CD14-positive monocyte (primary cell): Measurements from ENCODE around the gene COPS3. TPM values are rescaled to one million over a fixed set of nuclear protein-coding genes. Genes with fewer than 3 reads are reported as not detected.

ENCODE experiments used
- DNase-seq, 3 donors: peaks; one replicate each; pipeline ENCODE4 v3.0.0-alpha.2; 2011 to 2022
- H2AFZ ChIP-seq: 2 replicates; pipeline ENCODE4 v1.6.0; 2012; ENCODE audit warnings: mild to moderate bottlenecking, low read depth, low read length, inconsistent platforms; ENCODE audit not compliant: insufficient read depth, poor library complexity, severe bottlenecking
- H3K27ac ChIP-seq, 2 donors: 1 replicate in 1 of 2; 2 replicates in 1 of 2; pipeline ENCODE4 v1.5.1; 2012 to 2013; ENCODE audit warnings: low read length in 2 of 2, control low read depth in 1 of 2, inconsistent platforms in 1 of 2, low read depth in 1 of 2, mild to moderate bottlenecking in 1 of 2
- H3K27me3 ChIP-seq, 2 donors: one replicate each; pipeline versions ENCODE4 v1.6.0 to v1.6.1; 2011 to 2013; ENCODE audit warnings: low read length in 2 of 2; ENCODE audit not compliant: control insufficient read depth in 2 of 2, insufficient read depth in 2 of 2
- H3K36me3 ChIP-seq, 2 donors: replicated peaks in 1 of 2; 1 replicate in 1 of 2; 2 replicates in 1 of 2; pipeline versions ENCODE4 v1.5.1 to v1.6.1; 2012 to 2013; ENCODE audit warnings: low read length in 2 of 2, control low read depth in 1 of 2, inconsistent platforms in 1 of 2, mild to moderate bottlenecking in 1 of 2; ENCODE audit not compliant: insufficient read depth in 2 of 2, control insufficient read depth in 1 of 2
- H3K4me1 ChIP-seq, 2 donors: 1 replicate in 1 of 2; 2 replicates in 1 of 2; pipeline versions ENCODE4 v1.5.1 to v1.6.1; 2012 to 2013; ENCODE audit warnings: low read length in 2 of 2, control low read depth in 1 of 2, inconsistent platforms in 1 of 2, mild to moderate bottlenecking in 1 of 2, moderate library complexity in 1 of 2; ENCODE audit not compliant: insufficient read depth in 2 of 2, control insufficient read depth in 1 of 2
- H3K4me2 ChIP-seq: replicated peaks from 2 replicates; pipeline ENCODE3; 2012; ENCODE audit warnings: low read length, moderate library complexity, mild to moderate bottlenecking; ENCODE audit not compliant: poor library complexity, severe bottlenecking; ENCODE audit errors: extremely low read depth
- H3K4me3 ChIP-seq, 3 experiments: fragments of 200-600 bp in 1 of 3; sonication (generic) in 1 of 3; replicated peaks in 1 of 3; 1 replicate in 2 of 3; 2 replicates in 1 of 3; pipeline ENCODE4 v1.5.1; 2011 to 2013; ENCODE audit warnings: low read length in 3 of 3, mild to moderate bottlenecking in 3 of 3, control low read depth in 2 of 3, low read depth in 2 of 3, inconsistent platforms in 1 of 3, moderate library complexity in 1 of 3
- H3K79me2 ChIP-seq: 2 replicates; pipeline ENCODE4 v1.6.0; 2012; ENCODE audit warnings: mild to moderate bottlenecking, control low read depth, inconsistent platforms, low read length, moderate library complexity; ENCODE audit not compliant: insufficient read depth
- H3K9ac ChIP-seq: 2 replicates; pipeline ENCODE4 v1.6.0; 2017; ENCODE audit warnings: low read length, mild to moderate bottlenecking; ENCODE audit not compliant: insufficient read depth, poor library complexity, severe bottlenecking
- H3K9me3 ChIP-seq, 2 donors: replicated peaks in 1 of 2; 1 replicate in 1 of 2; 2 replicates in 1 of 2; pipeline versions ENCODE4 v1.5.1 to v1.6.1; 2012 to 2013; ENCODE audit warnings: low read length in 2 of 2, control low read depth in 1 of 2; ENCODE audit not compliant: control insufficient read depth in 1 of 2, insufficient read depth in 1 of 2
- H4K20me1 ChIP-seq: 2 replicates; pipeline ENCODE4 v1.6.0; 2012; ENCODE audit warnings: mild to moderate bottlenecking, low read length, control low read depth, moderate library complexity; ENCODE audit not compliant: insufficient read depth
- H3K27ac Mint-ChIP-seq, 7 donors: one replicate each; pipeline ENCODE4 v1.8.0; 2020; ENCODE audit warnings: mild to moderate bottlenecking in 7 of 7, mixed read lengths in 7 of 7, moderate library complexity in 6 of 7, inconsistent platforms in 2 of 7
- H3K27me3 Mint-ChIP-seq, 3 donors: one replicate each; pipeline ENCODE4 v1.8.0; 2021 to 2022; ENCODE audit warnings: low read depth in 3 of 3, mild to moderate bottlenecking in 3 of 3, mixed read lengths in 3 of 3, moderate library complexity in 3 of 3, inconsistent platforms in 1 of 3
- H3K36me3 Mint-ChIP-seq, 2 donors: one replicate each; pipeline ENCODE4 v1.8.0; 2020; ENCODE audit warnings: mixed read lengths in 2 of 2, inconsistent platforms in 1 of 2, mild to moderate bottlenecking in 1 of 2
- H3K4me1 Mint-ChIP-seq: one replicate; pipeline ENCODE4 v1.8.0; 2020; ENCODE audit warnings: mild to moderate bottlenecking, mixed read lengths
- H3K4me3 Mint-ChIP-seq, 2 donors: one replicate each; pipeline ENCODE4 v1.8.0; 2020; ENCODE audit warnings: mild to moderate bottlenecking in 2 of 2, mixed read lengths in 2 of 2, moderate library complexity in 1 of 2
- H3K9me3 Mint-ChIP-seq, 7 donors: one replicate each; pipeline ENCODE4 v1.8.0; 2020 to 2022; ENCODE audit warnings: mixed read lengths in 7 of 7, mild to moderate bottlenecking in 6 of 7, moderate library complexity in 6 of 7, inconsistent platforms in 2 of 7
- WGBS: methylation state at CpG from one replicate; pipeline ENCODE4 v1.1.5; 2013; ENCODE audit warnings: missing lambda C conversion rate; ENCODE audit not compliant: insufficient coverage; 5-methylcytosine and 5-hydroxymethylcytosine counted together
- intact Hi-C, 2 donors: fragments of 100-400 bp; cut with micrococcal nuclease; formaldehyde crosslinking; loops; one replicate each; pipeline versions ENCODE4 v1.15.0 to v1.15.1; 2023
- polyA plus RNA-seq, 3 donors: library from polyadenylated mRNA; depleted of rRNA in 1 of 3; unstranded in 2 of 3; stranded (reverse) in 1 of 3; fragments of 300-500 nt in 2 of 3; fragments of >200 nt in 1 of 3; fragmentation: Illumina TruSeq in 2 of 3; gene quantifications; 1 replicate in 2 of 3; 2 replicates in 1 of 3; pipeline ENCODE4 v1.2.3, GENCODE V29; 2012 to 2021
- TF ChIP-seq, protein P1 (sequence below): fragments of 200-600 bp; IDR thresholded peaks from one replicate; pipeline ENCODE4 v1.8.0; 2022; ENCODE audit warnings: antibody characterized with exemption, mild to moderate bottlenecking

The COPS3 gene
- polyA plus RNA-seq, 3 donors = 47.6 to 122 (median 117) TPM

DNA sequence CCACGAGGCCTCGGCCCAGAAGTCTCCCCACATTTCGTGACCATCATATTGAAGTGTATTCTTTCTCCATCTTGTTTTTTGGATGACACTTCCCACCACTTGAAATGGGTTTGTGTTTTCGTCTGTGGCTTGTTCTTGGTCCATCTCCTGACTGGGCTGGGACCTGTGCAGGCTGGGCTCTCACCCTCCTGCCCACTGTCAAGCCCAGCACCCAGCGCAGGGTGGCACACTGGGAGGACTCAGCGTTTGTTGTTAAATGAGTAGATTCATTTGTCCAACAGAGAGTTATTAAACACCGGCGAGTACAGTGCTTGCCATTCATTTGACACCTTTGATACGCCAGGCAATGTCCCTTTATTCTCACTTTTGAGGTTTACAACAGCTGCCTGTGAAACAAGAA lies 44.8 kb upstream of the COPS3 start:
- H3K27ac Mint-ChIP-seq = no peak overlapping the region
- no peaks in the 10 kb centered on the region for H3K9me3 Mint-ChIP-seq
- no peaks in the 10 kb centered on the region for H3K36me3 ChIP-seq
- H3K4me3 ChIP-seq = no peak overlapping the region
- no peak overlapping the region for H3K4me2 ChIP-seq
- H3K4me1 ChIP-seq = no peaks in the 10 kb centered on the region
- peaks cover 0 to 4% (median 0%) of the 10 kb centered on the region in 3 donors for H3K27me3 Mint-ChIP-seq
- H3K27ac ChIP-seq = no peak overlapping the region
- no peaks in the 10 kb centered on the region for H3K4me1 Mint-ChIP-seq
- peaks cover 7 to 9% of the 10 kb centered on the region in 2 donors for H3K36me3 Mint-ChIP-seq
- TF ChIP-seq, protein P1, sequence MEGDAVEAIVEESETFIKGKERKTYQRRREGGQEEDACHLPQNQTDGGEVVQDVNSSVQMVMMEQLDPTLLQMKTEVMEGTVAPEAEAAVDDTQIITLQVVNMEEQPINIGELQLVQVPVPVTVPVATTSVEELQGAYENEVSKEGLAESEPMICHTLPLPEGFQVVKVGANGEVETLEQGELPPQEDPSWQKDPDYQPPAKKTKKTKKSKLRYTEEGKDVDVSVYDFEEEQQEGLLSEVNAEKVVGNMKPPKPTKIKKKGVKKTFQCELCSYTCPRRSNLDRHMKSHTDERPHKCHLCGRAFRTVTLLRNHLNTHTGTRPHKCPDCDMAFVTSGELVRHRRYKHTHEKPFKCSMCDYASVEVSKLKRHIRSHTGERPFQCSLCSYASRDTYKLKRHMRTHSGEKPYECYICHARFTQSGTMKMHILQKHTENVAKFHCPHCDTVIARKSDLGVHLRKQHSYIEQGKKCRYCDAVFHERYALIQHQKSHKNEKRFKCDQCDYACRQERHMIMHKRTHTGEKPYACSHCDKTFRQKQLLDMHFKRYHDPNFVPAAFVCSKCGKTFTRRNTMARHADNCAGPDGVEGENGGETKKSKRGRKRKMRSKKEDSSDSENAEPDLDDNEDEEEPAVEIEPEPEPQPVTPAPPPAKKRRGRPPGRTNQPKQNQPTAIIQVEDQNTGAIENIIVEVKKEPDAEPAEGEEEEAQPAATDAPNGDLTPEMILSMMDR = no peak
- no peaks in the 10 kb centered on the region for H3K9me3 ChIP-seq
- WGBS = 100% methylated on average over 3 of the region's 9 CpGs
- DNase-seq = no peak
- H4K20me1 ChIP-seq = no peaks in the 10 kb centered on the region
- intact Hi-C loops = no loop called here
- H3K4me3 Mint-ChIP-seq = no peak overlapping the region
- no peaks in the 10 kb centered on the region for H3K27me3 ChIP-seq
- no peaks in the 10 kb centered on the region for H3K79me2 ChIP-seq
- H2AFZ ChIP-seq = no peak overlapping the region
- no peak overlapping the region for H3K9ac ChIP-seq

DNA sequence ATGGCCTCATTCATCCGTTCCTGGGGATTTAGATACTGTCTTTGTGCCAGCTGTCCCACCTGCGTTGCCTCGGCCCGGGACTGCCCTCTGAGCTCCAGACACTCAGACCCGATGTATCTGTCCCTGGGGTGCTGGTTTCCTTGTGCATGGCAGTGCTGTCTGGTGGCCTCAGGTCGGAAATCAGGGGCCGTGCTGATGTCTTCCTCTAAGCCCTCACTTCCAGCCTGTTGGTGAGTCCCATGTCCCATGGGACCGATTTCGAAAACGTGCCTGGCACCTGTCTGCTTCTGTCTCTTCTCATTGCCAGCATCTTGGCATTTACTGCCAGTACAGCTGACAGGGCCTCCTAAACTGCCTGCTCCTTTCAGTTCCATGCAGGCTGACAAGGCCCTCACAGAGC lies 44.2 kb upstream of the COPS3 start:
- no peaks in the 10 kb centered on the region for H3K36me3 ChIP-seq
- H3K4me1 Mint-ChIP-seq = no peaks in the 10 kb centered on the region
- no peak overlapping the region for H3K27ac ChIP-seq
- peaks cover 7 to 9% of the 10 kb centered on the region in 2 donors for H3K36me3 Mint-ChIP-seq
- H3K4me3 ChIP-seq = no peak overlapping the region
- H3K27me3 Mint-ChIP-seq = peaks cover 0 to 4% (median 0%) of the 10 kb centered on the region in 3 donors
- H3K27ac Mint-ChIP-seq = no peak overlapping the region
- no peak overlapping the region for H3K4me3 Mint-ChIP-seq
- H3K9me3 ChIP-seq = no peaks in the 10 kb centered on the region
- TF ChIP-seq, protein P1 = no peak
- H3K9me3 Mint-ChIP-seq = no peaks in the 10 kb centered on the region
- no peaks in the 10 kb centered on the region for H3K79me2 ChIP-seq
- no peaks in the 10 kb centered on the region for H4K20me1 ChIP-seq
- 97% methylated on average over 10 of the region's 10 CpGs for WGBS
- H2AFZ ChIP-seq = no peak overlapping the region
- no peaks in the 10 kb centered on the region for H3K27me3 ChIP-seq
- no peak overlapping the region for H3K9ac ChIP-seq
- DNase-seq = no peak
- H3K4me1 ChIP-seq = no peaks in the 10 kb centered on the region
- intact Hi-C loops = no loop called here
- H3K4me2 ChIP-seq = no peak overlapping the region
